Loucy (cell line): Measurements from ENCODE around the gene PWP1.
"Not testable (repeated sequence)": the region's sequence is repeated elsewhere in the genome, so short reads cannot be mapped to it uniquely, and the experiment has no call there.

ENCODE experiments used
- EZH2phosphoT487 ChIP-seq: fragments of 200-600 bp; IDR thresholded peaks from 2 replicates; pipeline ENCODE4 v1.6.1; 2018; ENCODE audit warnings: antibody characterized with exemption, mild to moderate bottlenecking, moderate library complexity, borderline replicate concordance
- TF ChIP-seq, protein P1 (sequence below): fragments of 200-600 bp; sonication (generic); conservative IDR thresholded peaks from 2 replicates; pipeline ENCODE4 v1.5.1; 2014; ENCODE audit warnings: mild to moderate bottlenecking, antibody characterized with exemption, low read length

DNA sequence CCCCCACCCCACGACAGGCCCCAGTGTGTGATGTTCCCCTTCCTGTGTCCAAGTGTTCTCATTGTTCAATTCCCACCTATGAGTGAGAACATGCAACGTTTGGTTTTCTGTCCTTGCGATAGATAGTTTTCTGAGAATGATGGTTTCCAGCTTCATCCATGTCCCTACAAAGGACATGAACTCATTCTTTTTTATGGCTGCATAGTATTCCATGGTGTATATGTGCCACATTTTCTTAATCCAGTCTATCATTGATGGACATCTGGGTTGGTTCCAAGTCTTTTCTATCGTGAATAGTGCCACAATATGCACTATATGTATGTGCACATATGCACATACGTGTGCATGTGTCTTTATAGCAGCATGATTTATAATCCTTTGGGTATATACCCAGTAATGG is 19.9 kb downstream of the PWP1 start:
- TF ChIP-seq, protein P1, sequence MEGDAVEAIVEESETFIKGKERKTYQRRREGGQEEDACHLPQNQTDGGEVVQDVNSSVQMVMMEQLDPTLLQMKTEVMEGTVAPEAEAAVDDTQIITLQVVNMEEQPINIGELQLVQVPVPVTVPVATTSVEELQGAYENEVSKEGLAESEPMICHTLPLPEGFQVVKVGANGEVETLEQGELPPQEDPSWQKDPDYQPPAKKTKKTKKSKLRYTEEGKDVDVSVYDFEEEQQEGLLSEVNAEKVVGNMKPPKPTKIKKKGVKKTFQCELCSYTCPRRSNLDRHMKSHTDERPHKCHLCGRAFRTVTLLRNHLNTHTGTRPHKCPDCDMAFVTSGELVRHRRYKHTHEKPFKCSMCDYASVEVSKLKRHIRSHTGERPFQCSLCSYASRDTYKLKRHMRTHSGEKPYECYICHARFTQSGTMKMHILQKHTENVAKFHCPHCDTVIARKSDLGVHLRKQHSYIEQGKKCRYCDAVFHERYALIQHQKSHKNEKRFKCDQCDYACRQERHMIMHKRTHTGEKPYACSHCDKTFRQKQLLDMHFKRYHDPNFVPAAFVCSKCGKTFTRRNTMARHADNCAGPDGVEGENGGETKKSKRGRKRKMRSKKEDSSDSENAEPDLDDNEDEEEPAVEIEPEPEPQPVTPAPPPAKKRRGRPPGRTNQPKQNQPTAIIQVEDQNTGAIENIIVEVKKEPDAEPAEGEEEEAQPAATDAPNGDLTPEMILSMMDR: not testable (repeated sequence)
- TF ChIP-seq EZH2phosphoT487: not testable (repeated sequence)
